Adipose tissue (tissue), 3 donors: ENCODE measurements around the gene SLC25A23. TPM values are rescaled to one million over a fixed set of nuclear protein-coding genes. Genes with fewer than 3 reads are reported as not detected.

Experiments
- H3K27ac ChIP-seq: one replicate; pipeline ENCODE4 v1.5.1; 2013; ENCODE audit warnings: low read depth, low read length
- WGBS, 3 donors: extraction: QIAGEN DNeasy Blood & Tissue Kit; methylation state at CpG; one replicate each; pipeline ENCODE4 v1.1.7; 2013; 5-methylcytosine and 5-hydroxymethylcytosine counted together
- polyA plus RNA-seq, 3 donors: library from polyadenylated mRNA; stranded (reverse); fragments of 200-250 nt; gene quantifications; one replicate each; pipeline ENCODE4 v1.2.3, GENCODE V29; 2013
- donor health status: healthy with polysubstance abuse.
- donor health status: Bipolar disorder and iron deficiency.
- donor health status: healthy.

The SLC25A23 gene
- polyA plus RNA-seq, 3 donors, result 14.0 to 40.1 (median 26.5) TPM

DNA sequence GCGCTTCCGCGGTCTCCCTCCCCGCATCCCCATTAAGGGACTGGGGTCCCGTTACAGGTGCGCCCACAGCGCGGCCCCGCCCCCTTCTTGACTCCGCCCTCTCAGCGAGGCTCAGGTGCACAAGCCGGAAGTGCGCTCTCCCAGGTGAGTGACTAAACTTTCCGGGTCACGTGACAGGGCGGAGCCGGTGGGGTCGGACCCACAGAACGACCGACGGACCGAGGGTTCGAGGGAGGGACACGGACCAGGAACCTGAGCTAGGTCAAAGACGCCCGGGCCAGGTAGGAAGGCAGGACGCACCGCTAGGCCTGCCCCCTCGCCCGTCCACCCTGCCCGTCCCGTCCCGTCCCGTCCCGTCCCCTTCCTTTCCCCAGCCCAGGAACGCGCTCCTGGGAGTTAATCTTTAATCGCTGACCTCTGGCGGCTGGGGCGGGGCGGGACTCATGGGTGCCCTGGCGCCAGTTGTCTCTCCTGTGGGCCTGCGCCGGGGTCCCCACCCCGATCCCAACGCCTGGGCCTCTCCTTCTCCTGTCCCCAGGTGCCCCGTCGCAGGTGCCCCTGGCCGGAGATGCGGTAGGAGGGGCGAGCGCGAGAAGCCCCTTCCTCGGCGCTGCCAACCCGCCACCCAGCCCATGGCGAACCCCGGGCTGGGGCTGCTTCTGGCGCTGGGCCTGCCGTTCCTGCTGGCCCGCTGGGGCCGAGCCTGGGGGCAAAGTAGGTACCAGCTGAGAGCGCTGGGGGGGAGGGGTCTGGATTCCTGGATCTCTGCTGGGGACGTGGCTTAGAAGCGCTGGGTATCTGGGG lies 4.7 kb upstream of the SLC25A23 start, which contains the start of gene CRB3:
CRB3 (plus strand) TSS at position 202 of the 804 bp plus-strand sequence; CDS start at position 633, 431 bp downstream.
- 1 to 9% (median 6%) methylated on average over 58 to 65 of the region's 65 CpGs for WGBS, 3 donors
- no peak within 1 kb of the TSS for H3K27ac ChIP-seq

DNA sequence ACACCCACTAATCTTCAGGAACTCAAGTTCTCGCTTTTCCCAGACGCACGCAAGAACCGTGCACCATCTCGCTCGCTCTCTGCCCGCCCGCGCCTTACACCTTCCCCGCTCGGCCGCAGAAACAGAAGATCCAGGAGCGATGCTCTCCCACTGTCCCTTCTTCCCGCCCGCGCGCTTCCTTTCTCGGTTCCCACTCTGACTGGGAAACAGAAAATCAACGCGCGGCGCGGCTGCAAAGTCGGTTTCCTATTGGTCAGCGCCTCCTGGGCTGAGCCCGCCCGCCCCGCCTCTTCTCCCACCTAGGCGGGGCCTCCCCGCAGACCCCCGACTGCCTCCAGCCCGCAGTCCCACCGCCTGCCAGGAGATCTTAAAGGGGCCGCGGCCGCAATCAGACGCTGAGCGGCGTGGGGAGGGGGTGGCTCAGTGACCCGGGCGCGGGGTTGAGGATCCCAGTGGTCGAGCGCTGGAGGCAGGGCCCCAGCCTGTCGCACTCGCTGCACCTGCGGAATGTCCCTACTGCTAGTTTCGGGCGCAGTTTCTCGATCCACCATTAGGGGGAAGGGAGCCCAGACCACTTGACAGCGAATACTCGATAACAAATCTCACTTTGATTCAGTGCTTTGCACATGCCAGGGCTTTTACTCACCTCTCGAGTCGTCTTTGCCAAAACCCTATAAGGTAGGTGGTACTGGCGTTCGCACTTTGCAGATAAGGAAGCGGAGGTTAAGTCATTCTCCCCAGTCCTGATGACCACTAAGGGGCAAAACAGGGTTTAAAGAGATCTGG lies 700 bp upstream of the SLC25A23 start:
- 0% methylated on average over 57 of the region's 57 CpGs for WGBS, 3 donors
- no peak overlapping the region for H3K27ac ChIP-seq

DNA sequence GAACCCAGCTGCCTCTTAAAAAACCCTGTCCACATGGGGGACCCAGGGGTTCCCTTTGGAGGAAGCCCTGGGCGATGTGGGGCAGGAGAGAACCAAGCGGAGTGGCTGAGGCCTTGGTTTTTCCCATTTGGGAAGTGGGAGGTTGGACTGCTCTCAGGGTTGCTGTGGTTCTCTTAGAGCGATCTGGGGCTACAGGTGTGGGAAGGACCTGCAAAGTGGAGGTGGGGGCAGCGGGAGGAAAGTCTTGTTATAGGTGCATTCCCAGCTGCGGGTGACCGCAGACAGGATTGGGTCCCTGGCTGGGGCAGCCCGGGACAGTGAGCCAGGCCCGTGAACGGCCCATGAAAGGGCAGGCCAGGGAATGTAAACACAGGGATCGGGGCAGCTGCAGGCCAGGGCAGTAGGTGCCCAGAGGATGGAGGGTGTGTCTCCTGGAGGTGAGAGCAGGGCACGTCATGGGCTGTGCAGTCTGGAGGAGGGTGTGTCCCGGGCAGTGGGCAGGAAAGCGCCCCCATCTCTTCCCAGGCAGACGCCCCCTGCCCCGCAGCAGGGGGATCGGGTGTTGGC lies 814 bp downstream of the SLC25A23 start:
- H3K27ac ChIP-seq, result no peak overlapping the region
- 31 to 53% (median 52%) methylated on average over 15 to 16 of the region's 16 CpGs for WGBS, 3 donors

DNA sequence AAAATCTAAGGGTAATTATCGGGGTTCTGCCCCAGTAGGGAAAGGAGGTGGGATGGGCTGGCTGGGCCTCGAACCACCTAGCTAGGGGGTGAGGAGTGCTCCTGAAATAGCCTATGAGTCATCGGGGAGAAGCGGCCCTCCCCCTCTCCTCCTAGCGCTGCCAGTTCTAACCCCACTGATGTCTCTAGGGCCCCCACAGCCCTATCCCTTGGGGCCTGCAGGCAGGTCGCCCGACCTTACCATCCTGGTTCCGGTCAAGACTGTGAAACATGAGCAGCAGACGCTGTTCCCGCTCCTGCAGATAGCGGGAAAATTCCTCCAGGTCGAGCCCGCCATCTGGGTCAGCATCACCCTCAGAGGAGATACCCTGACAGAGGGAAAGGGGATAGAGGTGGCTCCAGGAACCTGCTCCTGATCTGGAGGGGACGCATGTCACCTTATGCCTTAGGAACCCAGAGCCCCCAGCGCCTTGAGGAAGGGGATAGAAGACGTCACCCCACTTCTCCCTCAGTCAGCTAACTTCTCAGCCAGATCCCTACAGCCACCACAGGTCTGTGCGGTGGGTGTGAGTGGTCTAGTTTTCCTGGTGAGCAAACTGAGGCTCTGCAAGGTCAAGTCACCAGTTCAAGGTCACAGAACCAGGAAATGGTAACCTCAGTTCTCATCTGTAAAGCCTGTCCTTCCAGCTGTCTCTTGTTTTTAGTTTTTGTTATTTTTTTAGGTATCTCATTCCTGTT lies 1.5 kb downstream of the SLC25A23 start:
- 85 to 91% (median 89%) methylated on average over 16 to 17 of the region's 17 CpGs for WGBS, 3 donors

DNA sequence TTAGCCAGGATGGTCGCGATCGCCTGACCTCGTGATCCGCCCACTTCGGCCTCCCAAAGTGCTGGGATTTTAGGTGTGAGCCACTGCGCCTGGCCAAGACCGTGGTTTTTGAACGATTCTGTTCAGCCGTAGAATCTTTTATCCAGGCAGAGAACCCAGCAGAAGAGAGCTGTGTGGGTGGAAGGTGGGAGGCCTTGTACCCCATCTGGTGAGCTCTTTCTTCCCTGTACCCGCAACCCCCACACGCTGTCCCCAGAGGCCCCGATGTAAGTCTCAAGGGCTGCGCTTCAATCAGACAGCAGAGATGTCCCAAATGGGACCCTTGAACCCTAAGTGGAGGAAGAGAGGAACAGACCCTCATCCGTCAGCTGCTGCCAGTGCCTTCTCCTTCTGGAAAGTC lies 3.7 kb downstream of the SLC25A23 start:
- no peak overlapping the region for H3K27ac ChIP-seq
- 93 to 99% (median 94%) methylated on average over 14 to 15 of the region's 15 CpGs for WGBS, 3 donors

More for the DNA sequence above, 1.5 kb downstream of the SLC25A23 start:
- H3K27ac ChIP-seq, result no peak overlapping the region

DNA sequence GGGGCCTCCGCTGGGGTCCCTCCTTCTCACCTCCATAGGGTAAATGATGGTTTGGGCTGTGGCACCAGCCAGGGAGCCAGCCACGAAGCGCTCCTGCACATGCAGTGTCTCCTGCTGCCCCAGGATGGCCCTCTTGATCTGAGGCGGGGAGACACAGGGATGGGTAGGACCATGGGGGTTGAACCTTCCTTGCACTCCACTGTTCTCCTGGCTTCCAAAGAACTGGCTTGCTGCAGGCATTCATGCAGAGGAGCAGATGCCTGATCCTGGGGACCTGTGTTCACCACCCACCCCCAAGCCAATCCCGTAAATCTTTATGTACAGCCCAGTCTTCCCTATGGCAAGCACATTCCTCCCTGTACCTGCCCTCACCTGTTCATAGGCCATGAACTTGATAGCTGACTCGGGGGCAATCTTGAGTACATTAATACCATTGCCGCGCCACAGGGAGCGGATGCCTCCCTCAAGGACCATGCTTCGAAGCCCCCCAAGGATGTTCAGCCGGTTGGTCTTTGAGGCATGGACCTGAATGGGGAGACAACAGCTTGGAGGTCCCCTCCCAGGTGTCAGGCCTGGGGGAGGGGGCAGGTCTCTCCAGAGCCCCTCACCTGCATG lies 5.5 kb downstream of the SLC25A23 start:
- 97 to 99% (median 99%) methylated on average over 11 of the region's 11 CpGs for WGBS, 3 donors
- no peak overlapping the region for H3K27ac ChIP-seq

DNA sequence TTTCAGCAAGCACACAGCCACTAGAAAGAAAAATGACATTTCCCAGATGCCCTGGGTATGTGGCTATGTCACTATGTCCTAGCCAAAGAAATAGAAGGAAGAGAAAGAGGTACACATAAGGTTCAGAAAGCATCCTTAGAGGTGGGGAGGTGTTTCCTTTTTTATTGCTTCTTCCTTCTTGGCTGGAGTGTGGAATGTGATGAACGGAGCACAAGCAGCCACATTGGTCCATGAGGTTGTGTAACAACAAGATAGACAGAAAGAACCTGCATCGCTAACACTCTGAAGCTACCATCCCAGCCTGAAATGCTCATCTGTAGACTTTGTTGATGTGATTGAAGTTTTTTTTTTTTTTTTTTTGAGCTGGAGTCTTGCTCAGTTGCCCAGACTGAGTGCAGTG lies 6.7 kb downstream of the SLC25A23 start:
- 93 to 100% (median 100%) methylated on average over 2 of the region's 2 CpGs for WGBS, 3 donors
- H3K27ac ChIP-seq, result no peak overlapping the region

DNA sequence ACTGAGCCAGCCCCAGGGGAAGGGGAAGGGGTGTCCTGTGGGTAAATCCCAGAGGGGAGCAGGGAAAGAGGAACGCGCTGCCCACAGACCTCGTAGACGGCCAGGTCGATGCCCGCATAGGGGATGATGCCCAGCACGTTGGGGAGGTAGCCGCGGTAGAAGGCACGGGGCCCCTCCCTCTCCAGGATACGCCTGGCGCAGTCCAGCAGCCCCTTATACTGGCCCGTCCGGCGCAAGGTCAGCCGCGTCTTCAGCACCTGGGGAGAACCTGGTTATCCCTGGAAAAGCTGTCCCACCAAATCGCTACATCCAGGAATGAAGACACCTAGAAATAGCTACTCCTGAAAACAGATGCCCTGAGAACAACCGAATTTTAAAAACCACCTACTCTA lies 7.4 kb downstream of the SLC25A23 start:
- 95 to 97% (median 95%) methylated on average over 19 of the region's 19 CpGs for WGBS, 3 donors
- H3K27ac ChIP-seq, result no peak overlapping the region

DNA sequence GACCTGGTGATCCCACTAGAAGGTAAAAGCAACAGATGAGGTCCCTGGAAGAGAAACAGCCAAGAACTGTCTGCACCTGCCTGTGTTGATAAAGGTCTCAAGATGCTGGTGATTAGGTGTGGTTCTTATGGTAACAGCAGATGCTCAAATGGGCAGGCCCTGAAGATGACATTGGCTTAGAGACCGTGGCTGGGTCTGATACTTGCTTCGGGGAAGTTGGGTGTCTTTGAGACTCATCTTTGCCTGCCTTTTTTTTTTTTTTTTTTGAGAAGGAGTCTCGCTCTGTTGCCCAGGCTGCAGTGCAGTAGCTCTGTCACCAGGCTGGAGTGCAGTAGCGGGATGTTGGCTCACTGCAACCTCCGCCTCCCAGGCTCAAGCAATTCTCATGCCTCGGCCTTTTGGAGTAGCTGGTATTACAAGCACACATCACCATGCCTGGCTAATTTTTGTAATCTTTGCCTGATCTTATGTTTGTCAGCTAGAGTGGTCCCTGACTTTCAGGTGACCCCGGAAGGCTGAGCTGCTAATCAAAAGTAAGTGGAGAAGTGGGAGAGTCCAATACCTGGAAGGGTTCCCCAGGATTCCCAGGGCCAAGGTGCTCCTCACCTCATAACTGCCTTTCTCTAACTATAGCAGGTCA lies 7.9 kb downstream of the SLC25A23 start:
- WGBS, 3 donors, result 92 to 95% (median 94%) methylated on average over 7 of the region's 7 CpGs
- no peak overlapping the region for H3K27ac ChIP-seq

DNA sequence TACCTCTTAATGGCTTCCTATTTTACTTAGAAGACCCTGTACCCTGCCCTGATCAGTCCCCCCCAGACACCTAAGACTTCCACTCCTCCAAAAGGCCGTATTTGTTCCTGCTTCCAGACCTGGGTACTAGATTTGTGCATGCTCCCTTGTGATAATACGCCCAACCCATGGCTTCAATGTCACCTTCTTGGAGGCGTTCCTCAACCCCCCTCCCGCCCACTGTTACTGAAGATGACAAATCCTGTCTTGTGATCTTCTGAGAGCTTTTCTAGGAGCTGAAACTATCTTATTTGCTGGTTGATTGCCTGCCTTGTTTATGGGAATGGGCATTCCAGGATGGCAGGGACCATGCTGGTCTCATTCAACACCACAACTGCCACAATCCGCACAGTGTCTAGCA lies 9.4 kb downstream of the SLC25A23 start:
- WGBS, 3 donors, result 94 to 96% (median 95%) methylated on average over 5 of the region's 5 CpGs
- no peak overlapping the region for H3K27ac ChIP-seq

DNA sequence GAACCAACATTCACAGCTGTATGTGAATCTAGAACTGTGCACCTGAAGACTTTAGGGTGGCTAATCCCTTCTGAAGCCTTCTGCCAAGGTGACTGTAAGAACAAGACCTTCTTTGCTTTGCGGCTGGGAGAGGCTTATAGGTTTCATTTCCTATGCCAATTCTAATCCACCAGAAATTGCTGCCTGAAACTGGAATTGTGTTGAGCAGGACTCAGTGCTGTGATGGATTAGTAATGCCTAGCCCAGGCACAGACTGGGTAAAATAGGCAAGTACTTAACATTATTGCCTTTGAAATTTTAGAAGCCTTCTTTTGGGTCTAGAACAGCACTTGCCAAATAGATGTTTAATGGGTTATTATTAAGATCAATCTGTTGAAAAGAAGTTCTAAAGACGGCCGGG lies 11.5 kb downstream of the SLC25A23 start:
- no peak overlapping the region for H3K27ac ChIP-seq
- 89 to 94% (median 90%) methylated on average over 3 of the region's 3 CpGs for WGBS, 3 donors

DNA sequence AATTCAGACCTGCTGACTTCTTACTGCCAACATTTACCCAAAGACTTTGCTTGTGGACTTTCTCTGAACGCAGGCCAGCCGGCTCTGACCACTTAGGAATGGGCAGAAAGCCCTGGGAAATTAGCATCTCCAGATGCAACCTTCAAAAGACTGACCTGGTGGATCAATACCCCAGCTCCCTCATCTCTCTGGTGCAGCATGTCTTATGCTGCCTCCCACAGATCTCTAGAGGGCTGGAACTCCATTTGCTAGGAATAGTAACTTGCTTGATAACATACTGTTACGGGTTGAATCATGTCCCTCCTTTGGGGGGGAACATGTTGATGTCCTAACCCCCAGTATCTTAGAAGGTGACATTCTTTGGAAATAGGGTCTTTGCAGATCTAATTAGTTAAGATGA lies 13.1 kb downstream of the SLC25A23 start:
- H3K27ac ChIP-seq, result no peak overlapping the region
- WGBS, 3 donors, result 96 to 98% (median 96%) methylated on average over 3 of the region's 3 CpGs

DNA sequence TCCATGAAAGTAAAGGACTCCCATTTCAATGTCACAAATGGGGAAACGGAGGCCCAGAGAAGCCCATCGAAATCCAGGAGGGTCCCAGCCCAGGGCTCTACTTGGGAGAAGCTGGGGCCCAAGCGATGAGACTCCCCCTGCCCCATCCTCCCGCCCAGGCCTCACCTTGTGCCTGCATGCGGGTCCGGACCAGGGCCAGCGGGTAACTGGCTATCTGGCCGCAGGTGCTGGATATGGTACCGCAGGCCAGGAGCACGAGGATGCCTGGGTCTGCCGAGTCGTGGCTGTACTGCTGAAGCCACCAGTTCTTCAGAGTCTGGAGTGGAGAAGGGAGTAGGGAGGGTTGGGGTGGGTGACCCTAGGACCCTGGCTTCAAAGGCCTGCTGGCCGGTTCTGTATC lies 15.6 kb downstream of the SLC25A23 start:
- 89 to 95% (median 91%) methylated on average over 13 of the region's 13 CpGs for WGBS, 3 donors

DNA sequence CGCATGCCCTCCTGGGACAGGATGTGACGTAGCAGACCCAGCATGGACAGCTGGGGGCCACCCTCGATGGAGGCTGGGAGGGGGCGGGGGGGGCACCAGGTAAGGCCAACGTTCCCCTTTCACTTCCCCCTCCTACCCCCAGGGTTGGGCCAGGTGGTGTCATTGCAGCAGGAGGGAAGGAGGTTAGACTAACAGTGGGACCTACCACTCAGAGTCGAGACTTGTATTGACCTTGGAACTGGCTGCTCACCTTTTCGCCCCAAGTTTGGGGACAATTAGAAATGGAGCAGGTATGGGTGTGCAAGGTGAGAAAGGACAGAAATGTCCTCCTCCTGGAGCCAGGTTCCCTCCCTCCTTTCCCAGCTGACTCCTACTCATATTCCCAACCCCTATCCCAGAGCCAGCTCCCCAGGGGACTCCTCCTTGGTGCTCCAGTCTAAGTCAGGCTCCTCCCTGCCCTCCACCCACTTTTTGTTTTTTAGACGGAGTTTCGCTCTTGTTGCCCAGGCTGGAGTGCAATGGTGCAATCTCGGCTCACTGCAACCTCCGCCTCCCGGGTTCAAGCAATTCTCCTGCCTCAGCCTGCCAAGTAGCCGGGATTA lies 17.4 kb downstream of the SLC25A23 start:
- WGBS, 3 donors, result 78 to 85% (median 83%) methylated on average over 13 of the region's 13 CpGs
- H3K27ac ChIP-seq, result no peak overlapping the region

More for the DNA sequence above, 15.6 kb downstream of the SLC25A23 start:
- H3K27ac ChIP-seq, result no peak overlapping the region

DNA sequence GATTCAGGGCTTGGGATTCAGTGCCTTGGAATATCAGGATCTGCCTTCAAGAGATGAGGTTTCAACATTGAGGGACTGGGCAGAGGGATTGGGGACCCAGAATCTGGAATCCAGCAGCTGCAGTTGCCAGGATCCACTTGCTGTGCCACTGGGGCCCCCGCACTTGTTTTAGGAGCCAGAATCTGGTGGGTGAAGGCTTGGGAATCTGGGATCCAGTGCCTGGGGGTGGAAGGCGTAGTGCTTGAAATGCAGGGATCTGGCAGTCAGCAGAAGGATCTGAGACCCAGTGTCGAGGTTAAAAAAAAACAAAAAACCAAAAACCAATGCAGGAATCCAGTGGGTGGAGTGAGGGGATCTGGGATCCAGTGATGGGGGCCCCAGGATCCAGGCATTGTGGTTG lies 18.7 kb downstream of the SLC25A23 start:
- no peak overlapping the region for H3K27ac ChIP-seq
- WGBS, 3 donors, result 90 to 91% (median 91%) methylated on average over 3 of the region's 3 CpGs

DNA sequence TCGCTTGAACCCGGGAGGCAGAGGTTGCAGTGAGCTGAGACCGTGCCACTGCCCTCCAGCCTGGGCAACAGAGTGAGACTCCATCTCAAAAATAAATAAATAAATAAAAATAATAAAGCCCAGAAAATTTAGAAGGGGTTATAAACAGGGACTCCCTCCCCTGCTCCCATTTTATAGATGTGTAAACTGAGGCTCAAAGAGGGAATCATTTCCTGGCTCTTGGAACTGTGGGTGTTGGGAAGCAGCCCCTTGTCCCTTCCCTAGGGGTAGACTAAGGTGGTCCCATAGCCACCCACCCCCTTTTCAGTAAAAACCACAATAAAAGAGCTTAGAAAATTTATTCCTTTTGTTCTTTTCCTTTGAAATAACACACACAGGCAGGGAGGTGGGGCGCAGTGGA lies 19.8 kb downstream of the SLC25A23 start:
- WGBS, 3 donors, result 91 to 95% (median 93%) methylated on average over 3 to 4 of the region's 4 CpGs
- no peak overlapping the region for H3K27ac ChIP-seq

DNA sequence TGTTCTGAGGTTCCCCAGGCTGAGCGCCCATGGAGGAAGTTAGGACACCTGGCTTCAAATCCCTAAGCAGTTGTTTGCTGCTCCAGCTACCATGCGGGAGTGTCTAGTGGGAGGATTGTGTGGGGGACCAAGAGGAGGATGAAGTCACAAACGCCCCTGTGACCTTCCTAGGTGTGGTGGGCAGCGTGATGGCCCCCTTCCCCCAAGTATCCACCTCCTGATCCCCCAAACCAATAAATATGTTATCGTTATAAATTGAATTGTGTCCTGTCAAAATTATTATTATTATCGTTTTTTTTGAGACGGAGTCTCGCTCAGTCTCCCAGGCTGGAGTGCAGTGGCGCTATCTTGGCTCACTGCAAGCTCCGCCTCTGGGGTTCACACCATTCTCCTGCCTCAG lies 25.9 kb downstream of the SLC25A23 start, which contains the start of gene SLC25A41:
SLC25A41 (minus strand) TSS at position 101 of the 400 bp plus-strand sequence; CDS start at position 31, 70 bp downstream.
- no peak within 1 kb of the TSS for H3K27ac ChIP-seq
- WGBS, 3 donors, result 88 to 94% (median 92%) methylated on average over 9 to 10 of the region's 10 CpGs
